GM12873 (cell line): ENCODE data around the gene PRKCG.

ENCODE experiments used
- TF ChIP-seq, protein P1 (sequence below): IDR thresholded peaks from 2 replicates; pipeline ENCODE4 v1.5.1; 2012; ENCODE audit warnings: low read depth, mild to moderate bottlenecking, moderate library complexity, low read length, control low read depth; ENCODE audit not compliant: insufficient read depth; ENCODE audit errors: missing control alignments

PRKCG gene

DNA sequence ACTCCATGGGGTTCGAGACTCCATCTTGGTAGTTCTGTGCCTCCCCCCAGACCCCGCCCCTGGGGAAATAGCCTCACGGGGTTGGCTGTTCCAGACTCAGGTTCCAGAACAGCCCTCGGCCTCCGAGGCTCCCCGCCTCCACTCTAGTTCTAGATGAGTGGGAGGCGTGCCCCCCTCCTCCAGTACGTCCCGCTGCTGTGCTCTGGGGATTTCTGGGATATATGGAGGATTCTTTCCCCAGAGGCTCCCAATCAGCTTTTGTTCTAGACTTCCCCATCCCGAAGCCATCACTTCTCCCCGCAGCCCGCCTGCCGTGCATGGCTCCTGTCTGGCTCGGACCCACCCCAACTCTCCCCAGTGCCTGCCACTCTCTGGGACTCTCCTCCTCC is 25.2 kb downstream of the PRKCG start:
- TF ChIP-seq, protein P1, sequence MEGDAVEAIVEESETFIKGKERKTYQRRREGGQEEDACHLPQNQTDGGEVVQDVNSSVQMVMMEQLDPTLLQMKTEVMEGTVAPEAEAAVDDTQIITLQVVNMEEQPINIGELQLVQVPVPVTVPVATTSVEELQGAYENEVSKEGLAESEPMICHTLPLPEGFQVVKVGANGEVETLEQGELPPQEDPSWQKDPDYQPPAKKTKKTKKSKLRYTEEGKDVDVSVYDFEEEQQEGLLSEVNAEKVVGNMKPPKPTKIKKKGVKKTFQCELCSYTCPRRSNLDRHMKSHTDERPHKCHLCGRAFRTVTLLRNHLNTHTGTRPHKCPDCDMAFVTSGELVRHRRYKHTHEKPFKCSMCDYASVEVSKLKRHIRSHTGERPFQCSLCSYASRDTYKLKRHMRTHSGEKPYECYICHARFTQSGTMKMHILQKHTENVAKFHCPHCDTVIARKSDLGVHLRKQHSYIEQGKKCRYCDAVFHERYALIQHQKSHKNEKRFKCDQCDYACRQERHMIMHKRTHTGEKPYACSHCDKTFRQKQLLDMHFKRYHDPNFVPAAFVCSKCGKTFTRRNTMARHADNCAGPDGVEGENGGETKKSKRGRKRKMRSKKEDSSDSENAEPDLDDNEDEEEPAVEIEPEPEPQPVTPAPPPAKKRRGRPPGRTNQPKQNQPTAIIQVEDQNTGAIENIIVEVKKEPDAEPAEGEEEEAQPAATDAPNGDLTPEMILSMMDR, result no peak

DNA sequence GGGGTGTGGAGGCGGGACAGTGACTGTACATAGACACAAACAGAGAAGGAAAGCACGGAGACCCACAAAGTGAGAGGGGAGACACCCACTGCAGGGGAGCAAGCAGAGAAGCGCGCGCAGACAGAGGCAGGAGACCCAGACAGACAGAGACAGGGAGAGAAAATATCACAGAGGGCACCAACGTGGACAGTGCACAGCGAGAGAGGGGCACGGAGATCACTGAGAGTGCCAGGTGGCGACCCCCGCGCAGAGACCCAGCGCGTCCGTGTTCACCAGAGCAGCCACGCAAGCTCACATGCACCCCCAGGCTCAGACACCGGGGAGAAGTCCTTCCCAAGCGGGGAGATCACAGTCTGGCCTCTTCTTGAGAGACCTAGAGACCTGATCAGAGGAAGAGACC is 25.7 kb downstream of the PRKCG start:
- TF ChIP-seq, protein P1, result no peak

DNA sequence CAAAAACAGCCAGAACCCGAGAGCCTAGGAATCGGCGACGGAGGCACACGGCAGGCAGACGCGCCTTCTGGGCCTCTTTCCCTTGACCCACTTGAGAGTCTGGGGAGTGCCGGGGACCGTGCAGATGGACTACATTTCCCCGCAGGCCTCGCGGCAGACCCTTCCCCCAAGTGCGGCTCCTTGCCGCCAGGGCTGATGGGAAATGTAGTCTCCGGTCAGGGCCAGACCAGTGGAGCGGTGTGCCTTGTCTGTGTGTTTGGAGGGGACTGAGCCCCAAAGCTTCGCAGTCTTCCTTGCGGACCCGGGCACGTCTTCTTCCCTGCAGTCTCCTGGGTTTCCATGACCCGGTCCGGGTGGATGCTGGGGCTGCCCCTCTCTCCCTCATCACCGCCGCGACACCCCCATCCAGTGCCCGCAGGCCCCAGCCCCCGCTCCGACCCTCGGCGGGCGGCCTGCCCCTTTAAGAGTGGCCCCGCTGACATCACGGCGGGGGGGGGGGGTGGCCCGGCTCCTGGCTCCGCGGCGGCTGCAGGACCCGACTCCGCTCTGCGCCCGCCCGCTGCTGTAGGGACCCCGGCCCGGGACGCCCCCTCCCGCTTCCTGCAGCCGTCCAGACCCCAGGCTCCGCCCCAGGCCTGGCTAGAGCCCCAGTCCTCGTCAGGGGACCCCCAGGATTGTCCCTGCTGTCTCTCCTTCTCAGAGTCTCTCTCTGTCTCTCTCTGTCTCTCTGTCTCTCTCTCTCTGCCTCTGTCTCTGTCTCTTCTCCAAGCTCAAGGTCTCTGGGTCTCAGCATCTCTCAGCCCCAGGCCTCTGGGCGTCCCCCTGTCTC is 26.3 kb downstream of the PRKCG start:
- TF ChIP-seq, protein P1, result no peak

DNA sequence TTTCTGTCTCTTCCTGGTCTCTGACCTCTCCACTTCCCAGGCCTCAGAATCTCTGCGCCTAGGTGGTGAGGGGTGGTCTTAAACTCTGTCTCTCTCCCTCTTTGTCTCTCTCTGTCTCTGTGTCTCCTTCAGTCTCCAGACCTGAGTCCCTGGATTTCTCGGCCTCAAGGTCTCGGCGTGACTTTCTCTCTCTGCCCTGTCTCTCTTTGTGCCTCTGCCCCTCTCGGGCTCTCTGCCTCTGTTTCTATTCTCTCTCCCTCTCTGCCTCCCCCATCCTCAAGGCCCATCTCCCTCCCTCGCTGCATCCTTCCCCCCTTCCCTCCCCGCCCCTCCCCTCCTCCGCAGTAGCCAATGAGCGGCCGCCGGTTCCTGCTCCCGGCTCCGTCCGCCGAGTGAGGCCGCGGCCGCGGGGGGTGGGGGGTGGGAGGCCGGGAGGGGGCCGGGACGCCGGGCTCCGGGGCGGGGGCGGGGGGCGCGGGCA is 27.0 kb downstream of the PRKCG start, which contains the start of gene CACNG7:
TSS of gene CACNG7 (plus strand) at position 344 of the 481 bp plus-strand sequence. CDS start 3,554 bp downstream, outside the sequence.
- TF ChIP-seq, protein P1, result no peak

DNA sequence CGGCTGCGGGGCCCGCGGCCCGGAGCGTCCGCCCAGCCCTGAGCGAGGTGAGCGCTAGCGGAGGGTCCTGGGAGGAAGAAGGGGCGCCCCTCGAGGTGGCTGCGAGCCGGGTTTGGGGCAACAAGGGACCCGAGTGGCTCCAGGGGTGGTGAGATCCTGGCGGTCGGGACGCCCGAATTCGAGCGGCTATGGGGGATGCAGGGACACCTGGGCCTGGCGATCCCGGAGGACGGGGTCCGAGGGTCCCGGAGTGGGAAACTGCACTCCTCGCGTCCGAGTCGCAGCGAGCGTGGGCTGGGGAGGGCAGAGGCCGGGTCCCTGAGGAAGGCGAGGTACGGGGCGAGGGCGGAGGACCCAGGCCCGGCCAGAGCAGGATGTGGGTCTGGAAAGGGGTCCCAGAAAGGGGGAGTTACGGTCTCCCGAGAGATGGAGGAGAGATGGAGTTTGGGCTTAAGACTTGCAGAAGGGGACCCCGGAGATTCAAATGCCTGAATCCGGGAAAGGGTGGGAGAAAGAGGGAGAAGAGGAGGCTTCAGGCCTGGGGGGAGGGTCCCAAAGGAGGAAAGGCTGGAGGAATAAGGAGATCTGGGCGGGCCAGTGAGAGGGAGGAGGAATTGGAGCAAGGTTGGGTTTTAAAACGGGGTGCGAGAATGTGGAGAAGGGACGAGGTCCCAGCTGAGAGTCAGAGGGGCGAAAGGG is 27.6 kb downstream of the PRKCG start:
- TF ChIP-seq, protein P1, result no peak

DNA sequence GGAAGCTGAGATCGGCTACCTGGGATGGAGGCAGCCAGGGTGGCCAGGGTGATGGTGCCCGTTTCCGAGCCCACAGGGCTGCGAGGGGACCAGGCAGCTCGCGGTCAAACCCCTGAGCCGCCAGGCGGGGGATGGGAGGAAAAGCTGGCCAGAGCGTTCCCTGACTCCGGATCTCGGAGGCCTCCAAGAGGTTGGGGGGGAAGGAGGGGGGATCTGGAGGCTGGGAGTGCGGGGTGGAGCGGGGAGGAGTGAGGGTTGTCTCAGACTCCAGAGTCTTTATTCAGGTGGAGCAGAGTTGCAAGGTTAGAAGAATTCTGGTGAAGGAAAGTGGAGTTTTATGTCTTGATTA is 28.1 kb downstream of the PRKCG start:
- TF ChIP-seq, protein P1, result no peak

DNA sequence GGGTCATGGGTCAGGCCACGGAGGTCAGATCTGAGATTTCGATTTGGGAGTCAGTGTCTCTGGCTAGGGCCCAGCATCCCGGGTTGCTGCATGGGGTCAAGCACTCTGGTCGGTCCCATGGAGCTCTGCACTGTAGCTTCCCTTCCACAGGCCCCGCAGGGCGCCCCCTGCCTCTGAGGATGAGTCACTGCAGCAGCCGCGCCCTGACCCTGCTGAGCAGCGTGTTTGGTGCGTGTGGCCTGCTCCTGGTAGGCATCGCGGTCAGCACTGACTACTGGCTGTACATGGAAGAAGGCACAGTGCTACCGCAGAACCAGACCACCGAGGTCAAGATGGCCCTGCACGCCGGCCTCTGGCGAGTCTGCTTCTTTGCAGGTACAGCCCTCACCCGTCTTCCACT is 30.7 kb downstream of the PRKCG start:
- TF ChIP-seq, protein P1, result peak; percentile 64
